Endothelial cell of umbilical vein (primary cell): Measurements from ENCODE around the gene CDK17. TPM values are rescaled to one million over a fixed set of nuclear protein-coding genes. Genes with fewer than 3 reads are reported as not detected.
A peak's percentile ranks its signal among the peaks of the same experiment; 100 is the strongest.
"Not testable (repeated sequence)": the region's sequence is repeated elsewhere in the genome, so short reads cannot be mapped to it uniquely, and the experiment has no call there.

Experiments used
- BruUV-seq: library from RNA; stranded (reverse); fragments of 400-500 nt; replicated peaks from 2 replicates; lab custom pipeline; 2021; lab: Mats Ljungman, UMichigan
- CTCF ChIA-PET: fragments of 300-600, 350-600 bp; sonication (Branson Sonifier 250); formaldehyde crosslinking; loops from one replicate; lab custom pipeline; 2021; ENCODE audit warnings: antibody characterized with exemption, inconsistent platforms; lab: Charles Lee
- POLR2A ChIA-PET: fragments of 300-600, 350-600 bp; sonication (Branson Sonifier 250); formaldehyde crosslinking; loops from one replicate; lab custom pipeline; 2021; ENCODE audit warnings: antibody characterized with exemption, inconsistent platforms; lab: Charles Lee
- DNase-seq: peaks from one replicate; pipeline ENCODE4 v3.0.0-alpha.2; 2011; ENCODE audit warnings: low read depth, low spot score
- FAIRE-seq: peaks from 2 replicates; lab custom pipeline; 2011; peaks lifted over from hg19 to GRCh38; lab: Jason Lieb, UNC
- H2AFZ ChIP-seq: 2 replicates; pipeline ENCODE4 v1.6.0; 2012; ENCODE audit warnings: low read depth, low read length, control low read depth, inconsistent platforms
- H3K27ac ChIP-seq: 2 replicates; pipeline ENCODE4 v1.5.1; 2011; ENCODE audit warnings: low read depth, mild to moderate bottlenecking, control low read depth, low read length, moderate library complexity; ENCODE audit not compliant: insufficient read depth
- H3K27me3 ChIP-seq, 2 experiments: 2 replicates each; pipeline versions ENCODE4 v1.6.0 to v1.6.1; 2011; ENCODE audit warnings: low read length in 2 of 2, mixed read lengths in 1 of 2; ENCODE audit not compliant: control insufficient read depth in 2 of 2, insufficient read depth in 2 of 2
- H3K36me3 ChIP-seq, 2 experiments: 2 replicates in 1 of 2; 3 replicates in 1 of 2; pipeline ENCODE4 v1.5.1; 2011; ENCODE audit warnings: low read length in 2 of 2, mild to moderate bottlenecking in 1 of 2, moderate library complexity in 1 of 2; ENCODE audit not compliant: control insufficient read depth in 2 of 2, insufficient read depth in 2 of 2; ENCODE audit errors: extremely low read depth in 1 of 2
- H3K4me1 ChIP-seq: 3 replicates; pipeline ENCODE4 v1.5.1; 2011; ENCODE audit warnings: mild to moderate bottlenecking, low read length; ENCODE audit not compliant: control insufficient read depth, insufficient read depth; ENCODE audit errors: extremely low read depth
- H3K4me2 ChIP-seq: 2 replicates; pipeline ENCODE4 v1.6.1; 2011; ENCODE audit warnings: low read length, control low read depth, mixed read lengths; ENCODE audit not compliant: insufficient read depth
- H3K4me3 ChIP-seq, 3 experiments: fragments of 200-600 bp in 1 of 3; sonication (generic), shearing (Covaris generic) in 1 of 3; replicated peaks in 1 of 3; 2 replicates each; pipeline ENCODE4 v1.5.1; 2011 to 2016; ENCODE audit warnings: control low read depth in 3 of 3, low read length in 3 of 3, mild to moderate bottlenecking in 2 of 3, inconsistent platforms in 1 of 3, low read depth in 1 of 3, moderate library complexity in 1 of 3; ENCODE audit not compliant: insufficient read depth in 1 of 3
- H3K79me2 ChIP-seq: 2 replicates; pipeline ENCODE4 v1.6.0; 2012; ENCODE audit warnings: low read length, inconsistent platforms; ENCODE audit not compliant: control insufficient read depth, insufficient read depth
- H3K9ac ChIP-seq: replicated peaks from 2 replicates; pipeline ENCODE3; 2011; ENCODE audit warnings: low read length, control low read depth; ENCODE audit not compliant: insufficient read depth; ENCODE audit errors: extremely low read depth
- H3K9me1 ChIP-seq: replicated peaks from 3 replicates; pipeline ENCODE4 v1.6.0; 2011; ENCODE audit warnings: mild to moderate bottlenecking, low read length; ENCODE audit not compliant: control insufficient read depth, insufficient read depth; ENCODE audit errors: extremely low read depth
- H3K9me3 ChIP-seq: replicated peaks from 2 replicates; pipeline ENCODE4 v1.5.1; 2012; ENCODE audit warnings: low read length, inconsistent platforms; ENCODE audit not compliant: control insufficient read depth, insufficient read depth
- H4K20me1 ChIP-seq: replicated peaks from 2 replicates; pipeline ENCODE3; 2011; ENCODE audit warnings: mild to moderate bottlenecking, low read length; ENCODE audit not compliant: control insufficient read depth, insufficient read depth; ENCODE audit errors: extremely low read depth
- FOS ChIP-seq: IDR thresholded peaks from 2 replicates; pipeline ENCODE4 v1.6.1; 2011; ENCODE audit warnings: mild to moderate bottlenecking, low read length, moderate library complexity, borderline replicate concordance; ENCODE audit not compliant: insufficient read depth
- JUN ChIP-seq: IDR thresholded peaks from 2 replicates; pipeline ENCODE4 v1.6.1; 2011; ENCODE audit warnings: borderline replicate concordance, low read depth; ENCODE audit not compliant: insufficient read length, insufficient read depth
- MAX ChIP-seq: IDR thresholded peaks from 2 replicates; pipeline ENCODE4 v1.6.1; 2011; ENCODE audit not compliant: insufficient read depth, insufficient read length
- POLR2A ChIP-seq: IDR thresholded peaks from 2 replicates; pipeline ENCODE4 v1.6.1; 2012; ENCODE audit warnings: low read depth, mild to moderate bottlenecking, control low read depth, low read length
- POLR2AphosphoS5 ChIP-seq: IDR thresholded peaks from 2 replicates; pipeline ENCODE4 v1.6.1; 2012; ENCODE audit warnings: low read depth, mild to moderate bottlenecking, control low read depth, low read length, moderate library complexity; ENCODE audit not compliant: insufficient read depth
- dilution Hi-C: fragments of 300-500 bp; cut with MboI; formaldehyde crosslinking; loops from one replicate; pipeline ENCODE4 v1.15.0; 2019; ENCODE audit warnings: low sequenced_read_pairs; ENCODE audit not compliant: extremely low pct_ligation_motif_present
- intact Hi-C: fragments of 100-400 bp; cut with micrococcal nuclease; formaldehyde crosslinking; loops from one replicate; pipeline ENCODE4 v1.10.0; 2022
- polyA plus RNA-seq, 4 experiments: library from polyadenylated mRNA; depleted of rRNA in 3 of 4; stranded (reverse) in 3 of 4; unstranded in 1 of 4; fragments of >200 nt; gene quantifications; 2 replicates each; pipeline versions ENCODE4 v1.2.1 to v1.2.3, GENCODE V29; 2011 to 2012; ENCODE audit warnings: missing spikeins in 1 of 4
- total RNA-seq: library from RNA; stranded (reverse); gene quantifications from 2 replicates; pipeline ENCODE4 v1.2.3, GENCODE V29; 2021

The CDK17 gene
- total and polyA plus RNA-seq, 2 donors (not counting 3 experiments of a cell fraction or from before 2014, with no cell fraction given): 61.1 to 176 TPM

GRCh38 chr12:96436366-96437170, 36.3 kb upstream of the CDK17 start:
- POLR2A ChIA-PET: interaction anchor here (0.7 to 4.9 kb wide), 9 partner anchors 9 to 241 kb away, joined by 3 to 66 read pairs (median 5); partner anchors contain the start of gene CDK17
- peak overlapping the region; percentile 95 for H3K27ac ChIP-seq

GRCh38 chr12:96434107-96434506, 33.9 kb upstream of the CDK17 start:
- CTCF ChIA-PET: interaction anchor here (7.8 kb wide), 1 partner anchor 33 kb away, joined by 61 read pairs; the partner anchor contains the start of gene CDK17
- Histone ChIP-seq H3K4me1 (peaks cover 30% of the 10 kb centered on the region), H3K36me3 (no peaks in the 10 kb centered on the region), H3K27me3 (no peaks in the 10 kb centered on the region), H3K79me2 (peaks cover 27% of the 10 kb centered on the region), H3K4me2 (no peak overlapping the region), H2AFZ (no peak overlapping the region), H3K4me3 (no peak overlapping the region), H3K9ac (no peak overlapping the region), H3K27ac (no peak overlapping the region), H3K9me1 (no peaks in the 10 kb centered on the region), H4K20me1 (no peaks in the 10 kb centered on the region), H3K9me3 (no peaks in the 10 kb centered on the region)
- FAIRE-seq (no peak), DNase-seq (peak; percentile 47)
- dilution Hi-C loops: no loop called here
- POLR2A ChIA-PET: no interaction called here
- no TSS peak for BruUV-seq
- intact Hi-C loops: no loop called here
- TF ChIP-seq JUN (no peak), MAX (peak; percentile 29), FOS (no peak)

More at GRCh38 chr12:96436366-96437170, 36.3 kb upstream of the CDK17 start:
- Histone ChIP-seq H3K36me3 (peaks cover 0 to under 1% of the 10 kb centered on the region in 2 experiments), H3K4me3 (peak overlapping the region; percentile 33 to 97 (median 36)), H4K20me1 (no peaks in the 10 kb centered on the region), H3K9me1 (no peaks in the 10 kb centered on the region), H3K27me3 (no peaks in the 10 kb centered on the region), H3K9me3 (no peaks in the 10 kb centered on the region), H3K9ac (peak overlapping the region; percentile 99), H2AFZ (peak overlapping the region; percentile 28), H3K79me2 (peaks cover 39% of the 10 kb centered on the region), H3K4me2 (peak overlapping the region; percentile 91), H3K4me1 (peaks cover 29% of the 10 kb centered on the region)
- intact Hi-C loops (loop anchor here (1.0 kb wide), 1 partner anchor 9 kb away; no protein-coding TSS in a partner anchor), dilution Hi-C loops (no loop called here)
- BruUV-seq: TSS peak; percentile 61
- peak; percentile 92 for DNase-seq
- CTCF ChIA-PET: interaction anchor here (0.9 to 7.8 kb wide), 8 partner anchors 9 to 80 kb away, joined by 3 to 61 read pairs (median 6); partner anchors contain the start of genes CDK17 and CFAP54
- FAIRE-seq: peak; percentile 38
- TF ChIP-seq MAX (peak; percentile 81), POLR2AphosphoS5 (peak; percentile 66), POLR2A (peak; percentile 91), JUN (no peak)

- H4K20me1 ChIP-seq, dilution Hi-C loops, H3K9me3 ChIP-seq, H3K27me3 ChIP-seq, intact Hi-C loops, H3K9ac ChIP-seq, BruUV-seq, H3K4me2 ChIP-seq, CTCF ChIA-PET, FAIRE-seq, H3K9me1 ChIP-seq, H3K36me3 ChIP-seq, H2AFZ ChIP-seq, DNase-seq, H3K4me3 ChIP-seq, H3K27ac ChIP-seq: not testable (repeated sequence)
- H3K4me1 ChIP-seq: peaks cover 31% of the 10 kb centered on the region
- POLR2A ChIA-PET: interaction anchor here (0.6 kb wide), 1 partner anchor 35 kb away, joined by 3 read pairs; no protein-coding TSS in a partner anchor
- H3K79me2 ChIP-seq: peaks cover 14% of the 10 kb centered on the region
These were observed 32.5 kb upstream of the CDK17 start for GRCh38 chr12:96432496-96433321.
